Neuronal stem cell (in vitro differentiated cells): ENCODE results near the gene KIF26A.

Experiments
- DNase-seq: peaks from one replicate; pipeline ENCODE4 v3.0.0-alpha.2; 2013; ENCODE audit warnings: low spot score
- H2AFZ ChIP-seq: one replicate; pipeline ENCODE4 v1.6.1; 2013; ENCODE audit warnings: mild to moderate bottlenecking, low read length, inconsistent platforms
- H2AK5ac ChIP-seq: 2 replicates; pipeline ENCODE4 v1.6.1; 2013; ENCODE audit warnings: low read depth, mild to moderate bottlenecking, inconsistent platforms, low read length, moderate library complexity, mixed read lengths
- H2BK120ac ChIP-seq: 2 replicates; pipeline ENCODE4 v1.6.1; 2013; ENCODE audit warnings: low read depth, mild to moderate bottlenecking, inconsistent platforms, low read length, moderate library complexity, mixed read lengths
- H2BK12ac ChIP-seq: one replicate; pipeline ENCODE4 v1.6.1; 2013; ENCODE audit warnings: low read length, inconsistent platforms
- H2BK15ac ChIP-seq: 2 replicates; pipeline ENCODE4 v1.6.1; 2013; ENCODE audit warnings: mild to moderate bottlenecking, low read length, inconsistent platforms, mixed read lengths
- H2BK5ac ChIP-seq: one replicate; pipeline ENCODE4 v1.6.1; 2013; ENCODE audit warnings: inconsistent platforms, mild to moderate bottlenecking, low read length, moderate library complexity
- H3K14ac ChIP-seq: one replicate; pipeline ENCODE4 v1.6.1; 2013; ENCODE audit warnings: low read length, inconsistent platforms
- H3K18ac ChIP-seq: 2 replicates; pipeline ENCODE4 v1.6.1; 2013; ENCODE audit warnings: low read length, inconsistent platforms
- H3K23ac ChIP-seq: 2 replicates; pipeline ENCODE4 v1.6.1; 2013; ENCODE audit warnings: low read depth, mild to moderate bottlenecking, mixed read lengths, low read length, inconsistent platforms; ENCODE audit not compliant: poor library complexity
- H3K27ac ChIP-seq: replicated peaks from 3 replicates; pipeline ENCODE4 v1.5.1; 2013; ENCODE audit warnings: low read length, inconsistent platforms
- H3K27me3 ChIP-seq, 3 experiments: 2 replicates each; pipeline ENCODE4 v1.6.1; 2013; ENCODE audit warnings: low read length in 3 of 3, mild to moderate bottlenecking in 2 of 3, inconsistent platforms in 1 of 3, low read depth in 1 of 3, mixed read lengths in 1 of 3, moderate library complexity in 1 of 3; ENCODE audit not compliant: control insufficient read depth in 3 of 3, insufficient read depth in 3 of 3
- H3K36me3 ChIP-seq, 2 donors: replicated peaks in 1 of 2; 2 replicates each; pipeline ENCODE4 v1.6.1; 2013; ENCODE audit warnings: low read length in 2 of 2; ENCODE audit not compliant: control insufficient read depth in 2 of 2, insufficient read depth in 2 of 2
- H3K4ac ChIP-seq: 2 replicates; pipeline ENCODE4 v1.6.1; 2013; ENCODE audit warnings: inconsistent platforms, mild to moderate bottlenecking, low read length, moderate library complexity
- H3K4me1 ChIP-seq, 2 donors: 1 replicate in 1 of 2; 2 replicates in 1 of 2; pipeline ENCODE4 v1.6.1; 2013; ENCODE audit warnings: low read length in 2 of 2, low read depth in 1 of 2; ENCODE audit not compliant: control insufficient read depth in 2 of 2, insufficient read depth in 1 of 2
- H3K4me2 ChIP-seq: one replicate; pipeline ENCODE4 v1.6.1; 2013; ENCODE audit warnings: mild to moderate bottlenecking, low read length, inconsistent platforms; ENCODE audit not compliant: insufficient read depth, poor library complexity, severe bottlenecking
- H3K4me3 ChIP-seq, 2 donors: 2 replicates each; pipeline ENCODE4 v1.5.1; 2013; ENCODE audit warnings: low read length in 2 of 2, mild to moderate bottlenecking in 2 of 2, inconsistent platforms in 1 of 2, moderate library complexity in 1 of 2
- H3K79me1 ChIP-seq: one replicate; pipeline ENCODE4 v1.6.1; 2013; ENCODE audit warnings: low read depth, mild to moderate bottlenecking, inconsistent platforms, low read length, moderate library complexity
- H3K9ac ChIP-seq: one replicate; pipeline ENCODE4 v1.6.1; 2013; ENCODE audit warnings: mild to moderate bottlenecking, low read depth, low read length, inconsistent platforms; ENCODE audit not compliant: poor library complexity
- H3K9me3 ChIP-seq, 2 donors: replicated peaks in 1 of 2; 2 replicates each; pipeline versions ENCODE3 to v1.6.1; 2013; ENCODE audit warnings: low read length in 2 of 2, mild to moderate bottlenecking in 2 of 2, inconsistent platforms in 1 of 2, low read depth in 1 of 2, mixed read lengths in 1 of 2, moderate library complexity in 1 of 2; ENCODE audit not compliant: control insufficient read depth in 2 of 2, insufficient read depth in 1 of 2
- H4K8ac ChIP-seq: one replicate; pipeline ENCODE4 v1.6.1; 2013; ENCODE audit warnings: low read depth, mild to moderate bottlenecking, inconsistent platforms, low read length, moderate library complexity
- H4K91ac ChIP-seq: one replicate; pipeline ENCODE4 v1.6.1; 2013; ENCODE audit warnings: low read length, low read depth, mild to moderate bottlenecking, inconsistent platforms; ENCODE audit not compliant: poor library complexity
- WGBS, 2 donors: extraction: QIAGEN DNeasy Blood & Tissue Kit; methylation state at CpG; one replicate each; pipeline ENCODE4 v1.1.7; 2013; ENCODE audit warnings: missing lambda C conversion rate in 2 of 2, mixed read lengths in 1 of 2; ENCODE audit not compliant: insufficient read length in 2 of 2, insufficient replicate concordance in 1 of 2; ENCODE audit errors: extremely low coverage in 2 of 2; 5-methylcytosine and 5-hydroxymethylcytosine counted together

KIF26A gene

DNA sequence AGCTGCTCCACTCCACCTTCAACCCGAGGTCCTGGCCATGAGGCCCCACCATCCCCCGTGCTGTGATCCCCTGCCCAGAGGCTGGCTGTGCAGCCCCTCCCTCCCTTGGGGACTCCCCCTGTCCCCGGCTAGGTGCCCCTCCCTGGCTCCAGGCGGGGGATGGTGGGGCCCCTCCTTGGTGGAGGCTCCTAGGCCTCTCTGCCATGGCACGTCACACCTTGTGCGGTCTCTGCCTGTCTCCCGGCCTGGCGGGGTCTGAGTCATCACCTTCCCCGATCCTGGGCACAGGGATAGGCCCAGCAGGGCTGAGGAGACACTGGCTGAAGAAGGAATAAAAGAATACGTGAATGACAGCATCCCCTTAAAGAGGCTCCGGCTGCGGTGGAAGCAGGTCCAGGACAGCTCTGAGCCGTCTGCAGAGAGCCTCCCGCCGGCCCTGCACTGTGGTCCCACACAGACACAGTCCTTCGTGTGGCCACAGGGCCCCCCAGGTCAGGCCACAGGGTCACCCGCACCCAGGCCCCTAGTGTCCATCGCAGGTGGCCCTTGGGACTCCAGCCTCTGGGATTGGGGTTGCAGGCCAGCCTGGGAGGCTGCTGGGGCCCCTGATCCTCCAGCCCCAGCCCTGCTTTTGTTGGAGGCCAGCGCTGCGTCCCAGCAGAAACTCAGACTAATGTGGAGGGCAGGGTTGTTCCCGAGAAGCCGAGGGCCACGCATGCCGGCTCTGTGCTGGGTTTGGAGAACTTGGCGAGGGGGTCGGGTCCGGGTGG is 43.6 kb downstream of the KIF26A start:
- Histone ChIP-seq H2BK120ac (no peak overlapping the region), H3K18ac (peak overlapping the region; percentile 87), H3K14ac (peak overlapping the region; percentile 56), H2BK12ac (peak overlapping the region; percentile 33), H3K79me1 (peaks cover 3% of the 10 kb centered on the region), H3K23ac (no peak overlapping the region), H2AFZ (peak overlapping the region; percentile 77), H3K9me3 (no peaks in the 10 kb centered on the region), H2AK5ac (peak overlapping the region; percentile 90), H4K8ac (no peak overlapping the region), H3K4me1 (peaks cover 12 to 15% of the 10 kb centered on the region in 2 donors), H3K27ac (no peak overlapping the region), H2BK15ac (no peak overlapping the region), H4K91ac (no peak overlapping the region), H3K4me3 (no peak overlapping the region), H3K9ac (peak overlapping the region; percentile 30), H3K4ac (peak overlapping the region; percentile 15), H3K4me2 (no peak overlapping the region), H3K36me3 (peaks cover 2 to 3% of the 10 kb centered on the region in 2 donors), H3K27me3 (no peaks in the 10 kb centered on the region), H2BK5ac (peak overlapping the region; percentile 53)
- WGBS, 2 donors, result no CpG with 5 or more reads among the region's 27 CpGs
- no peak for DNase-seq

DNA sequence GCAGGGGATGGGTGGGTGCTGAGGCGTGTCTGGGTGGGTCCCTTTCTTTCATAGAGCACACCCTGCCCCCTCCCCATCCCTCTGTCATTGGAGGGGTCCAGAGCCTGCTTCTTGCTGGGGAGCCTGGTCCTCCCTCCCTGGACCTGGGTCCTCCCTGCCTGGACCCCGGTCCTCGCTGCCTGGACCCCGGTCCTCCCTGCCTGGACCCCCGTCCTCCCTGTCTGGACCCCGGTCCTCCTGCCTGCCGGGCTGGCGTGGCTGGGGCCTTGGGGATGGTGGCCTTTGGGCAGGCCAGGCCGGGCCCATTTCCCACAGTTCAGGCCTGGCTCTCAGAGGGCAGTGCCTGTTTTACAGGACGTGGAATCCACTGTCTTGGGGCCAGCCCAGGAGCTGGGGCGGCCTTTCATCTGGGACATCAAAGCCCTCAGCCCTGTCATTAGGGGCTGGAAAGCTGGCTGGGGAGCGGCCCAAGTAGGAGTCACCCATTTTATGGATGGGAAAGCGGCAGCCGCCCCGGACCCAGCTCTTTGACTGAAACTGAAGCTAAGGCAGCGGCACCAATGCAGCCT is 44.6 kb downstream of the KIF26A start:
- Histone ChIP-seq H3K27ac (no peak overlapping the region), H3K9ac (no peak overlapping the region), H2BK12ac (no peak overlapping the region), H3K9me3 (no peaks in the 10 kb centered on the region), H3K14ac (peak overlapping the region; percentile 47), H3K4me2 (no peak overlapping the region), H2BK5ac (no peak overlapping the region), H4K91ac (no peak overlapping the region), H3K4me3 (no peak overlapping the region), H2BK120ac (peak overlapping the region; percentile 31), H2AFZ (no peak overlapping the region), H3K4me1 (peaks cover 12 to 15% of the 10 kb centered on the region in 2 donors), H3K79me1 (peaks cover 3% of the 10 kb centered on the region), H4K8ac (no peak overlapping the region), H3K18ac (peak overlapping the region; percentile 64), H2BK15ac (no peak overlapping the region), H3K36me3 (no peaks in the 10 kb centered on the region), H2AK5ac (no peak overlapping the region), H3K23ac (no peak overlapping the region), H3K4ac (no peak overlapping the region), H3K27me3 (peaks cover 0 to 2% (median 0%) of the 10 kb centered on the region in 3 experiments)
- no peak for DNase-seq
- WGBS, 2 donors, result no CpG with 5 or more reads among the region's 16 CpGs

DNA sequence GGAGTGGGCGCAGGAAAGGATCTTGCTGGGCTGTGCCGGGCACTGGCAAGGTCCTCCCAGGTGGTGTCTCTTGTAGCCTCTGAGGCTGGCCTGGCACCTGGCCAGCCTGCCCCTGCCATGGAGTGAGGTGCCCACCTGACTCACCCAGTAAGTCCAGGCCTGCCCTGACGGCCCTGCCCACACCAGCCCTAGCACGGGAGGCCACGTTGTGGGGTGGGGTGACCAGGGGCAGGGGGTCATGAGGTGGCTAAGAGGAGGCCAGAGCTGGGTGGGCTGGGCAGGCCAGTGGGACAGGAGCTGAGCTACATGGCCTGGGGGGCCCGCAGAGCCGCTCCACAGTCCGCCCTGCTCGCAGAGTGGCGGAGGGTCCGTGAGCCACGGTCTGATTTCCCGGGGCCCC is 45.4 kb downstream of the KIF26A start:
- Histone ChIP-seq H2AK5ac (peak overlapping the region; percentile 32), H3K23ac (no peak overlapping the region), H3K79me1 (peaks cover 3% of the 10 kb centered on the region), H3K18ac (peak overlapping the region; percentile 2), H3K14ac (no peak overlapping the region), H3K9ac (no peak overlapping the region), H2BK120ac (no peak overlapping the region), H4K8ac (peak overlapping the region; percentile 65), H2BK15ac (peak overlapping the region; percentile 37), H3K9me3 (no peaks in the 10 kb centered on the region), H3K4ac (no peak overlapping the region), H2AFZ (no peak overlapping the region), H2BK12ac (peak overlapping the region; percentile 41), H3K27ac (no peak overlapping the region), H3K27me3 (peaks cover 0 to 5% (median 0%) of the 10 kb centered on the region in 3 experiments), H4K91ac (no peak overlapping the region), H3K36me3 (no peaks in the 10 kb centered on the region), H2BK5ac (no peak overlapping the region), H3K4me2 (no peak overlapping the region), H3K4me3 (no peak overlapping the region), H3K4me1 (peaks cover 12 to 15% of the 10 kb centered on the region in 2 donors)
- DNase-seq, result no peak
- no CpG with 5 or more reads among the region's 13 CpGs for WGBS, 2 donors

DNA sequence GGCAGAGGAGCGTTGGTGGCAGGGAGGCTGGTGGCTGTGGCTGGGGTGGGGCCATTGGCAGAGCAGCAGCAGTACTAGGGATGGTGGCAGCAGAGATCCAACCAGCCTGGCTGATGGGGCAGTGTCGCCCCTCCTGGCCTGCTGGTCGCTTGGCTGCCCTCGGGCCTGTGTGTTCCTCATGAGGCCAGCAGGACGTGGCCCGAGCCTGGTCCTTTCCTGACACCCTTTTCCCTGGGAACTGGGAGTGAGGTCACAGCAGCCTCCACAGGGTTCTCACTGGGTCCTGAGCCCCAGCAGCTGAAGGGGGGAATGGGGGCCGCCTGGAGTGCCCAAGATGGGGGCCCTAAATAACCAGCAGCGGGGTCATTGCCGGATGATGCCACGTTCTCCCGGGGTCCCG is 46.1 kb downstream of the KIF26A start:
- Histone ChIP-seq H2AK5ac (peak overlapping the region; percentile 1), H3K79me1 (peaks cover 3% of the 10 kb centered on the region), H2BK15ac (no peak overlapping the region), H4K91ac (no peak overlapping the region), H2BK120ac (no peak overlapping the region), H3K23ac (no peak overlapping the region), H2BK12ac (no peak overlapping the region), H3K18ac (peak overlapping the region; percentile 52), H3K36me3 (no peaks in the 10 kb centered on the region), H3K4me1 (peaks cover 12 to 15% of the 10 kb centered on the region in 2 donors), H3K27ac (no peak overlapping the region), H3K27me3 (peaks cover 0 to 10% (median 0%) of the 10 kb centered on the region in 3 experiments), H3K14ac (no peak overlapping the region), H2BK5ac (no peak overlapping the region), H3K4me3 (no peak overlapping the region), H2AFZ (no peak overlapping the region), H4K8ac (no peak overlapping the region), H3K9ac (no peak overlapping the region), H3K4me2 (no peak overlapping the region), H3K4ac (no peak overlapping the region), H3K9me3 (peaks cover 0 to 2% of the 10 kb centered on the region in 2 donors)
- no peak for DNase-seq
- WGBS, 2 donors, result no CpG with 5 or more reads among the region's 12 CpGs
